CD14-positive monocyte (primary cell): ENCODE measurements around the gene GNA12. TPM values are rescaled to one million over a fixed set of nuclear protein-coding genes. Genes with fewer than 3 reads are reported as not detected.

Source experiments
- DNase-seq, 3 donors: peaks; one replicate each; pipeline ENCODE4 v3.0.0-alpha.2; 2011 to 2022
- H2AFZ ChIP-seq: 2 replicates; pipeline ENCODE4 v1.6.0; 2012; ENCODE audit warnings: mild to moderate bottlenecking, low read depth, low read length, inconsistent platforms; ENCODE audit not compliant: insufficient read depth, poor library complexity, severe bottlenecking
- H3K27ac ChIP-seq, 2 donors: 1 replicate in 1 of 2; 2 replicates in 1 of 2; pipeline ENCODE4 v1.5.1; 2012 to 2013; ENCODE audit warnings: low read length in 2 of 2, control low read depth in 1 of 2, inconsistent platforms in 1 of 2, low read depth in 1 of 2, mild to moderate bottlenecking in 1 of 2
- H3K27me3 ChIP-seq, 2 donors: one replicate each; pipeline versions ENCODE4 v1.6.0 to v1.6.1; 2011 to 2013; ENCODE audit warnings: low read length in 2 of 2; ENCODE audit not compliant: control insufficient read depth in 2 of 2, insufficient read depth in 2 of 2
- H3K36me3 ChIP-seq, 2 donors: replicated peaks in 1 of 2; 1 replicate in 1 of 2; 2 replicates in 1 of 2; pipeline versions ENCODE4 v1.5.1 to v1.6.1; 2012 to 2013; ENCODE audit warnings: low read length in 2 of 2, control low read depth in 1 of 2, inconsistent platforms in 1 of 2, mild to moderate bottlenecking in 1 of 2; ENCODE audit not compliant: insufficient read depth in 2 of 2, control insufficient read depth in 1 of 2
- H3K4me1 ChIP-seq, 2 donors: 1 replicate in 1 of 2; 2 replicates in 1 of 2; pipeline versions ENCODE4 v1.5.1 to v1.6.1; 2012 to 2013; ENCODE audit warnings: low read length in 2 of 2, control low read depth in 1 of 2, inconsistent platforms in 1 of 2, mild to moderate bottlenecking in 1 of 2, moderate library complexity in 1 of 2; ENCODE audit not compliant: insufficient read depth in 2 of 2, control insufficient read depth in 1 of 2
- H3K4me2 ChIP-seq: replicated peaks from 2 replicates; pipeline ENCODE3; 2012; ENCODE audit warnings: low read length, moderate library complexity, mild to moderate bottlenecking; ENCODE audit not compliant: poor library complexity, severe bottlenecking; ENCODE audit errors: extremely low read depth
- H3K4me3 ChIP-seq, 3 experiments: fragments of 200-600 bp in 1 of 3; sonication (generic) in 1 of 3; replicated peaks in 1 of 3; 1 replicate in 2 of 3; 2 replicates in 1 of 3; pipeline ENCODE4 v1.5.1; 2011 to 2013; ENCODE audit warnings: low read length in 3 of 3, mild to moderate bottlenecking in 3 of 3, control low read depth in 2 of 3, low read depth in 2 of 3, inconsistent platforms in 1 of 3, moderate library complexity in 1 of 3
- H3K79me2 ChIP-seq: 2 replicates; pipeline ENCODE4 v1.6.0; 2012; ENCODE audit warnings: mild to moderate bottlenecking, control low read depth, inconsistent platforms, low read length, moderate library complexity; ENCODE audit not compliant: insufficient read depth
- H3K9ac ChIP-seq: 2 replicates; pipeline ENCODE4 v1.6.0; 2017; ENCODE audit warnings: low read length, mild to moderate bottlenecking; ENCODE audit not compliant: insufficient read depth, poor library complexity, severe bottlenecking
- H3K9me3 ChIP-seq, 2 donors: replicated peaks in 1 of 2; 1 replicate in 1 of 2; 2 replicates in 1 of 2; pipeline versions ENCODE4 v1.5.1 to v1.6.1; 2012 to 2013; ENCODE audit warnings: low read length in 2 of 2, control low read depth in 1 of 2; ENCODE audit not compliant: control insufficient read depth in 1 of 2, insufficient read depth in 1 of 2
- H4K20me1 ChIP-seq: 2 replicates; pipeline ENCODE4 v1.6.0; 2012; ENCODE audit warnings: mild to moderate bottlenecking, low read length, control low read depth, moderate library complexity; ENCODE audit not compliant: insufficient read depth
- H3K27ac Mint-ChIP-seq, 7 donors: one replicate each; pipeline ENCODE4 v1.8.0; 2020; ENCODE audit warnings: mild to moderate bottlenecking in 7 of 7, mixed read lengths in 7 of 7, moderate library complexity in 6 of 7, inconsistent platforms in 2 of 7
- H3K27me3 Mint-ChIP-seq, 3 donors: one replicate each; pipeline ENCODE4 v1.8.0; 2021 to 2022; ENCODE audit warnings: low read depth in 3 of 3, mild to moderate bottlenecking in 3 of 3, mixed read lengths in 3 of 3, moderate library complexity in 3 of 3, inconsistent platforms in 1 of 3
- H3K36me3 Mint-ChIP-seq, 2 donors: one replicate each; pipeline ENCODE4 v1.8.0; 2020; ENCODE audit warnings: mixed read lengths in 2 of 2, inconsistent platforms in 1 of 2, mild to moderate bottlenecking in 1 of 2
- H3K4me1 Mint-ChIP-seq: one replicate; pipeline ENCODE4 v1.8.0; 2020; ENCODE audit warnings: mild to moderate bottlenecking, mixed read lengths
- H3K4me3 Mint-ChIP-seq, 2 donors: one replicate each; pipeline ENCODE4 v1.8.0; 2020; ENCODE audit warnings: mild to moderate bottlenecking in 2 of 2, mixed read lengths in 2 of 2, moderate library complexity in 1 of 2
- H3K9me3 Mint-ChIP-seq, 7 donors: one replicate each; pipeline ENCODE4 v1.8.0; 2020 to 2022; ENCODE audit warnings: mixed read lengths in 7 of 7, mild to moderate bottlenecking in 6 of 7, moderate library complexity in 6 of 7, inconsistent platforms in 2 of 7
- CTCF ChIP-seq: fragments of 200-600 bp; IDR thresholded peaks from one replicate; pipeline ENCODE4 v1.8.0; 2022; ENCODE audit warnings: antibody characterized with exemption, mild to moderate bottlenecking
- WGBS: methylation state at CpG from one replicate; pipeline ENCODE4 v1.1.5; 2013; ENCODE audit warnings: missing lambda C conversion rate; ENCODE audit not compliant: insufficient coverage; 5-methylcytosine and 5-hydroxymethylcytosine counted together
- intact Hi-C, 2 donors: fragments of 100-400 bp; cut with micrococcal nuclease; formaldehyde crosslinking; loops; one replicate each; pipeline versions ENCODE4 v1.15.0 to v1.15.1; 2023
- polyA plus RNA-seq, 3 donors: library from polyadenylated mRNA; depleted of rRNA in 1 of 3; unstranded in 2 of 3; stranded (reverse) in 1 of 3; fragments of 300-500 nt in 2 of 3; fragments of >200 nt in 1 of 3; fragmentation: Illumina TruSeq in 2 of 3; gene quantifications; 1 replicate in 2 of 3; 2 replicates in 1 of 3; pipeline ENCODE4 v1.2.3, GENCODE V29; 2012 to 2021

GNA12 gene
- polyA plus RNA-seq, 3 donors, result 3.4 to 25.9 (median 10.6) TPM

GRCh38 chr7:2796358-2797352 lies 47.5 kb downstream of the GNA12 start:
- no peak for TF ChIP-seq CTCF
- Mint-ChIP-seq H3K4me3 (peak overlapping the region in 1 of 2 donors; percentile 29), H3K36me3 (peaks cover 32 to 39% of the 10 kb centered on the region in 2 donors), H3K27ac (peak overlapping the region in 4 of 7 donors; percentile 4 to 83 (median 59)), H3K27me3 (peaks cover 0 to 2% (median 2%) of the 10 kb centered on the region in 3 donors), H3K4me1 (peaks cover 47% of the 10 kb centered on the region), H3K9me3 (peaks cover 0 to 2% (median 0%) of the 10 kb centered on the region in 7 donors)
- DNase-seq, result no peak
- H3K4me3 ChIP-seq, result no peak overlapping the region
- H3K9ac ChIP-seq, result no peak overlapping the region
- intact Hi-C loops, result no loop called here
- no peak overlapping the region for H2AFZ ChIP-seq
- H3K9me3 ChIP-seq, result no peaks in the 10 kb centered on the region
- WGBS, result 78% methylated on average over 17 of the region's 20 CpGs
- H3K36me3 ChIP-seq, result peaks cover 4 to 20% of the 10 kb centered on the region in 2 donors
- H3K79me2 ChIP-seq, result peaks cover 9% of the 10 kb centered on the region
- no peaks in the 10 kb centered on the region for H4K20me1 ChIP-seq
- H3K27me3 ChIP-seq, result no peaks in the 10 kb centered on the region
- peak overlapping the region in 1 of 2 donors; percentile 1 for H3K27ac ChIP-seq
- no peak overlapping the region for H3K4me2 ChIP-seq
- peaks cover 27 to 34% of the 10 kb centered on the region in 2 donors for H3K4me1 ChIP-seq

- TF ChIP-seq CTCF, result no peak
- Histone ChIP-seq H3K4me3 (no peak overlapping the region), H2AFZ (no peak overlapping the region), H3K27me3 (no peaks in the 10 kb centered on the region), H4K20me1 (no peaks in the 10 kb centered on the region), H3K9ac (no peak overlapping the region), H3K9me3 (no peaks in the 10 kb centered on the region), H3K27ac (no peak overlapping the region), H3K4me2 (no peak overlapping the region), H3K79me2 (peaks cover 9% of the 10 kb centered on the region), H3K4me1 (peaks cover 20 to 27% of the 10 kb centered on the region in 2 donors), H3K36me3 (peaks cover 9 to 26% of the 10 kb centered on the region in 2 donors)
- Mint-ChIP-seq H3K27me3 (peaks cover 0 to 4% (median 2%) of the 10 kb centered on the region in 3 donors), H3K4me1 (peaks cover 39% of the 10 kb centered on the region), H3K27ac (peak overlapping the region in 1 of 7 donors; percentile 43), H3K4me3 (no peak overlapping the region), H3K9me3 (peaks cover 0 to 2% (median 0%) of the 10 kb centered on the region in 7 donors), H3K36me3 (peaks cover 36 to 40% of the 10 kb centered on the region in 2 donors)
- DNase-seq, result no peak
- 100% methylated on average over 1 of the region's 9 CpGs for WGBS
- intact Hi-C loops, result no loop called here
Measured at GRCh38 chr7:2795906-2796305, 48.2 kb downstream of the GNA12 start.
